DND-41 (cell line): ENCODE data around the gene CEMP1.

Experiments
- CTCF ChIP-seq: IDR thresholded peaks from 2 replicates; pipeline ENCODE4 v1.5.1; 2012; ENCODE audit warnings: borderline replicate concordance, low read length, moderate library complexity, mild to moderate bottlenecking; ENCODE audit not compliant: poor library complexity, severe bottlenecking; ENCODE audit errors: extremely low read depth
- EZH2 ChIP-seq: IDR thresholded peaks from 3 replicates; pipeline ENCODE4 v1.6.1; 2012; ENCODE audit warnings: borderline replicate concordance, low read depth, mild to moderate bottlenecking, moderate library complexity, low read length, inconsistent platforms; ENCODE audit not compliant: severe bottlenecking

GRCh38 chr16:2497695-2498484 is 33.3 kb downstream of the CEMP1 start:
- no peak for TF ChIP-seq CTCF
- TF ChIP-seq EZH2 = no peak
